CD14-positive monocyte (primary cell): ENCODE data around the gene KRTAP5-7. TPM values are rescaled to one million over a fixed set of nuclear protein-coding genes. Genes with fewer than 3 reads are reported as not detected.

ENCODE experiments used
- DNase-seq, 3 donors: peaks; one replicate each; pipeline ENCODE4 v3.0.0-alpha.2; 2011 to 2022
- H2AFZ ChIP-seq: 2 replicates; pipeline ENCODE4 v1.6.0; 2012; ENCODE audit warnings: mild to moderate bottlenecking, low read depth, low read length, inconsistent platforms; ENCODE audit not compliant: insufficient read depth, poor library complexity, severe bottlenecking
- H3K27ac ChIP-seq, 2 donors: 1 replicate in 1 of 2; 2 replicates in 1 of 2; pipeline ENCODE4 v1.5.1; 2012 to 2013; ENCODE audit warnings: low read length in 2 of 2, control low read depth in 1 of 2, inconsistent platforms in 1 of 2, low read depth in 1 of 2, mild to moderate bottlenecking in 1 of 2
- H3K27me3 ChIP-seq, 2 donors: one replicate each; pipeline versions ENCODE4 v1.6.0 to v1.6.1; 2011 to 2013; ENCODE audit warnings: low read length in 2 of 2; ENCODE audit not compliant: control insufficient read depth in 2 of 2, insufficient read depth in 2 of 2
- H3K36me3 ChIP-seq, 2 donors: replicated peaks in 1 of 2; 1 replicate in 1 of 2; 2 replicates in 1 of 2; pipeline versions ENCODE4 v1.5.1 to v1.6.1; 2012 to 2013; ENCODE audit warnings: low read length in 2 of 2, control low read depth in 1 of 2, inconsistent platforms in 1 of 2, mild to moderate bottlenecking in 1 of 2; ENCODE audit not compliant: insufficient read depth in 2 of 2, control insufficient read depth in 1 of 2
- H3K4me1 ChIP-seq, 2 donors: 1 replicate in 1 of 2; 2 replicates in 1 of 2; pipeline versions ENCODE4 v1.5.1 to v1.6.1; 2012 to 2013; ENCODE audit warnings: low read length in 2 of 2, control low read depth in 1 of 2, inconsistent platforms in 1 of 2, mild to moderate bottlenecking in 1 of 2, moderate library complexity in 1 of 2; ENCODE audit not compliant: insufficient read depth in 2 of 2, control insufficient read depth in 1 of 2
- H3K4me2 ChIP-seq: replicated peaks from 2 replicates; pipeline ENCODE3; 2012; ENCODE audit warnings: low read length, moderate library complexity, mild to moderate bottlenecking; ENCODE audit not compliant: poor library complexity, severe bottlenecking; ENCODE audit errors: extremely low read depth
- H3K4me3 ChIP-seq, 3 experiments: fragments of 200-600 bp in 1 of 3; sonication (generic) in 1 of 3; replicated peaks in 1 of 3; 1 replicate in 2 of 3; 2 replicates in 1 of 3; pipeline ENCODE4 v1.5.1; 2011 to 2013; ENCODE audit warnings: low read length in 3 of 3, mild to moderate bottlenecking in 3 of 3, control low read depth in 2 of 3, low read depth in 2 of 3, inconsistent platforms in 1 of 3, moderate library complexity in 1 of 3
- H3K79me2 ChIP-seq: 2 replicates; pipeline ENCODE4 v1.6.0; 2012; ENCODE audit warnings: mild to moderate bottlenecking, control low read depth, inconsistent platforms, low read length, moderate library complexity; ENCODE audit not compliant: insufficient read depth
- H3K9ac ChIP-seq: 2 replicates; pipeline ENCODE4 v1.6.0; 2017; ENCODE audit warnings: low read length, mild to moderate bottlenecking; ENCODE audit not compliant: insufficient read depth, poor library complexity, severe bottlenecking
- H3K9me3 ChIP-seq, 2 donors: replicated peaks in 1 of 2; 1 replicate in 1 of 2; 2 replicates in 1 of 2; pipeline versions ENCODE4 v1.5.1 to v1.6.1; 2012 to 2013; ENCODE audit warnings: low read length in 2 of 2, control low read depth in 1 of 2; ENCODE audit not compliant: control insufficient read depth in 1 of 2, insufficient read depth in 1 of 2
- H4K20me1 ChIP-seq: 2 replicates; pipeline ENCODE4 v1.6.0; 2012; ENCODE audit warnings: mild to moderate bottlenecking, low read length, control low read depth, moderate library complexity; ENCODE audit not compliant: insufficient read depth
- H3K27ac Mint-ChIP-seq, 7 donors: one replicate each; pipeline ENCODE4 v1.8.0; 2020; ENCODE audit warnings: mild to moderate bottlenecking in 7 of 7, mixed read lengths in 7 of 7, moderate library complexity in 6 of 7, inconsistent platforms in 2 of 7
- H3K27me3 Mint-ChIP-seq, 3 donors: one replicate each; pipeline ENCODE4 v1.8.0; 2021 to 2022; ENCODE audit warnings: low read depth in 3 of 3, mild to moderate bottlenecking in 3 of 3, mixed read lengths in 3 of 3, moderate library complexity in 3 of 3, inconsistent platforms in 1 of 3
- H3K36me3 Mint-ChIP-seq, 2 donors: one replicate each; pipeline ENCODE4 v1.8.0; 2020; ENCODE audit warnings: mixed read lengths in 2 of 2, inconsistent platforms in 1 of 2, mild to moderate bottlenecking in 1 of 2
- H3K4me1 Mint-ChIP-seq: one replicate; pipeline ENCODE4 v1.8.0; 2020; ENCODE audit warnings: mild to moderate bottlenecking, mixed read lengths
- H3K4me3 Mint-ChIP-seq, 2 donors: one replicate each; pipeline ENCODE4 v1.8.0; 2020; ENCODE audit warnings: mild to moderate bottlenecking in 2 of 2, mixed read lengths in 2 of 2, moderate library complexity in 1 of 2
- H3K9me3 Mint-ChIP-seq, 7 donors: one replicate each; pipeline ENCODE4 v1.8.0; 2020 to 2022; ENCODE audit warnings: mixed read lengths in 7 of 7, mild to moderate bottlenecking in 6 of 7, moderate library complexity in 6 of 7, inconsistent platforms in 2 of 7
- CTCF ChIP-seq: fragments of 200-600 bp; IDR thresholded peaks from one replicate; pipeline ENCODE4 v1.8.0; 2022; ENCODE audit warnings: antibody characterized with exemption, mild to moderate bottlenecking
- WGBS: methylation state at CpG from one replicate; pipeline ENCODE4 v1.1.5; 2013; ENCODE audit warnings: missing lambda C conversion rate; ENCODE audit not compliant: insufficient coverage; 5-methylcytosine and 5-hydroxymethylcytosine counted together
- intact Hi-C, 2 donors: fragments of 100-400 bp; cut with micrococcal nuclease; formaldehyde crosslinking; loops; one replicate each; pipeline versions ENCODE4 v1.15.0 to v1.15.1; 2023
- polyA plus RNA-seq, 3 donors: library from polyadenylated mRNA; depleted of rRNA in 1 of 3; unstranded in 2 of 3; stranded (reverse) in 1 of 3; fragments of 300-500 nt in 2 of 3; fragments of >200 nt in 1 of 3; fragmentation: Illumina TruSeq in 2 of 3; gene quantifications; 1 replicate in 2 of 3; 2 replicates in 1 of 3; pipeline ENCODE4 v1.2.3, GENCODE V29; 2012 to 2021

KRTAP5-7 gene
- polyA plus RNA-seq, 3 donors: 0.05 TPM; not detected in 2

- H3K4me3 Mint-ChIP-seq: no peak overlapping the region
- H3K4me2 ChIP-seq: no peak overlapping the region
- H3K27me3 Mint-ChIP-seq: peaks cover 0 to 1% (median 0%) of the 10 kb centered on the region in 3 donors
- H3K4me3 ChIP-seq: no peak overlapping the region
- no peaks in the 10 kb centered on the region for H3K4me1 Mint-ChIP-seq
- no peaks in the 10 kb centered on the region for H4K20me1 ChIP-seq
- H3K36me3 Mint-ChIP-seq: peaks cover 91 to 97% of the 10 kb centered on the region in 2 donors
- H3K27ac Mint-ChIP-seq: no peak overlapping the region
- no peaks in the 10 kb centered on the region for H3K27me3 ChIP-seq
- no peak overlapping the region for H3K9ac ChIP-seq
- 100% methylated on average over 1 of the region's 1 CpG for WGBS
- TF ChIP-seq CTCF: no peak
- no peak overlapping the region for H2AFZ ChIP-seq
- intact Hi-C loops: no loop called here
- peaks cover 91 to 98% of the 10 kb centered on the region in 2 donors for H3K36me3 ChIP-seq
- no peaks in the 10 kb centered on the region for H3K79me2 ChIP-seq
- no peaks in the 10 kb centered on the region for H3K4me1 ChIP-seq
- DNase-seq: no peak
- no peak overlapping the region for H3K27ac ChIP-seq
- no peaks in the 10 kb centered on the region for H3K9me3 Mint-ChIP-seq
- H3K9me3 ChIP-seq: no peaks in the 10 kb centered on the region
These were observed 40.7 kb upstream of the KRTAP5-7 start for GRCh38 chr11:71486320-71486719.

GRCh38 chr11:71488681-71489270 is 38.3 kb upstream of the KRTAP5-7 start:
- 100% methylated on average over 2 of the region's 6 CpGs for WGBS
- no peaks in the 10 kb centered on the region for H3K9me3 Mint-ChIP-seq

More at GRCh38 chr11:71488681-71489270, 38.3 kb upstream of the KRTAP5-7 start:
- Mint-ChIP-seq H3K4me3 (no peak overlapping the region), H3K4me1 (no peaks in the 10 kb centered on the region), H3K27me3 (peaks cover 0 to 1% (median 0%) of the 10 kb centered on the region in 3 donors), H3K27ac (peak overlapping the region in 3 of 7 donors; percentile 15 to 55 (median 22)), H3K36me3 (peaks cover 89 to 97% of the 10 kb centered on the region in 2 donors)
- intact Hi-C loops: no loop called here
- DNase-seq: no peak
- peaks cover 87 to 97% of the 10 kb centered on the region in 2 donors for H3K36me3 ChIP-seq
- H2AFZ ChIP-seq: no peak overlapping the region
- H3K9me3 ChIP-seq: no peaks in the 10 kb centered on the region
- no peaks in the 10 kb centered on the region for H4K20me1 ChIP-seq
- no peaks in the 10 kb centered on the region for H3K27me3 ChIP-seq
- H3K4me3 ChIP-seq: no peak overlapping the region
- no peak overlapping the region for H3K9ac ChIP-seq
- no peak for TF ChIP-seq CTCF
- no peak overlapping the region for H3K27ac ChIP-seq
- no peaks in the 10 kb centered on the region for H3K79me2 ChIP-seq
- no peaks in the 10 kb centered on the region for H3K4me1 ChIP-seq
- H3K4me2 ChIP-seq: no peak overlapping the region
